ENCODE data around the gene RNF5.
"Not testable (repeated sequence)": the region's sequence is repeated elsewhere in the genome, so short reads cannot be mapped to it uniquely, and the experiment has no call there.

The RNF5 gene

DNA sequence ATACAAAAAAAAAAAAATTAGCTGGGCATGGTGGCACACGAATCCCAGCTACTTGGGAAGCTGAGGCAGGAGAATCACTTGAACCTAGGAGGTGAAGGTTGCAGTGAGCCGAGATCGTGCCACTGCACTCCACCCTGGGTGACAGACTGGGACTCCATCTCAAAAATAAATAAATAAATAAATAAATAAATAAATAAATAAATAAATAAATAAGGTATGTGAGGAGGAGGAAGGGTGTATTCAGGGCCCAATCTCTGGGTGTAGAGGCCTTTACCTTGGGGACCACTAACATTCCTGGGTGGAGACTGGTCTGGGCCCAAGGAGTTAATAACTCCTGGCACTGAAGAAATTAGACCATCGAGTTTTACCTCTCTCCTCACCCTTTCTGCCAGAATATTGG is 33.2 kb downstream of the RNF5 start:
- not testable (repeated sequence) for DNase-seq

DNA sequence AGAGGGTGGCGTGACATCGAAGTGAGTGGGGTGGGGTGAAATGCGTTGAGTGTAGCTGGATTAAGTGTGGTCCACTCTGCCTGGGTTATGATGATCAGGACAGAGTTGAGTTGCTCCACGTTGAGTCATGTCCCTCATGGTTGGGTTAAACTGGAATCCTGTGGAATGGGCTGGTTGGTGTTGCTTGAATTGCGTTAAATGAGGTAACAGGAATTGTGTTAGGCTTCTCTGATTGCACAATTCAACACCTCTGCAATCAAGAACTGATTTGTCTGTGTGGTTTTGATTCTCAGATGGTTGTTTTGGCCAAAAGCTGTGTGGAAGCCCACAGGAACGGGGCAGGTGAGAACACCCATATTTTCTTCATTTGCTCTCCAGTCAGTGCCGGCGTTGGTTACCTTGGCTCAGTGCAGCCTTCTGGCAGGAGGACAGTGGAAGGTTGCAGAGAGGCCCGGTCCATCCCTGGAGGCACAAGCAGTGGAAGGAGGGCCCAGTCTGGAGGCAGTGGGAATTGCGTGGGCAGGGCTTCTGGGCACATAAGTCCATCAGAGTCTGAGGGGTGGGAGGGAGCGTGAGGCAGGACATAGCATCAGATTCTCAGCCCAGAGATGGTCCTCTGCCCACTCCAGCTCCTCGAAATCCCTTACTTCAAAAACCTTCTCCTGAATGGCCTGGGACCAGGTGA is 34.0 kb downstream of the RNF5 start:
- no peak for DNase-seq

DNA sequence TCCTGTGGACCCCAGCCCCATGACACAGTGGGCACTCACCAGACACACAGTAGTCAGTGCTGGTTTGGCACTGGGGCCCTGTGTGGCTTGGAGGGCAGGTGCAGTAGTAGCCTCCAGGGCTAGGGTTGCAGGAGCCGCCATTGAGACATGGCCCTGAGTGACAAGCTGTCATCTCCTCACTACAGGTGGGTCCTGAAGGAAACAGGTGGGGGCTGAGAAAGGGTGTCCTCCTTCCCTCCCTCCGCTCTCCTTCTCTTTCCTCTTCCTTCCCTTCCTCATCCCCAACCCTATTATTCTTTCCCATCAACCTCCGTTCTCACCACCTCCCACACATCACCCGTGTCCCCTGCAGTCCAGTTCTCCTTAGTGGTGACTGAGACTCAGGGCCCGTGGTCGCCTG is 35.4 kb downstream of the RNF5 start:
- no peak for DNase-seq

DNA sequence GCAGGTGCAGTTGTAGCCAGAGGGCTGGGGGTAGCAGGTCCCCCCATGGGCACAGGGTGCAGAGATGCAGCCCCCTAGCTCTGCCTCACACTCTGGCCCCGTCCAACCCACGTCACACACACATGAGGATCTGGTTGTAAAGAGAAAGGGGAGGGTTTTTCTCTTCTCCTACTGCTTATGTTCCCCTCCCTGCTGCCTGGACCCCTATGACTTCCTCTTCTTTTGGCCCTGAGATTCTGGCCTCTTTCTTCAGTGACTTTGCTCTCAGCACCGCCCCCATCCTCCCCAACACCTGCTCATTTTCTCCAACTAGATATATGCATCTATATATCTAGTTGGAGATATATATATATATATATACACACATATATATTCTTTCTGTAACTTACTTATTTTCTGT is 35.9 kb downstream of the RNF5 start:
- no peak for DNase-seq

DNA sequence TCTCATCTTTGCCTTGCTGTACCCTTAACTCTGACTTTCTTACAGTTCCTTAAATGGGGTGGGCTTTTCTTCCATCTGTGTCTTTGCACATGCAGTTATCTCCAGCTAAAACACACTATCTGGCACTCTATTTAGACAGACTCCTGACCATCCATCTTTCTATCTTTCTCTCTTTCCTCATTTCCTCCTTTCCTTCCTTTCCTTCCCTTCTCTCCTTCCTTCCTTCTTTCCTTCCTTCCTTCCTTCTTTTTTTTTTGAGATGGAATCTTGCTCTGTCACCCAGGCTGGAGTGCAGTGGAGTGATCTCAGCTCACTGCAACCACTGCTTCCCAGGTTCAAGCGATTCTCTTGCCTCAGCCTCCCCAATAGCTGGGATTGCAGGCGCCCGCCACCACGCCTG is 37.4 kb downstream of the RNF5 start:
- no peak for DNase-seq

DNA sequence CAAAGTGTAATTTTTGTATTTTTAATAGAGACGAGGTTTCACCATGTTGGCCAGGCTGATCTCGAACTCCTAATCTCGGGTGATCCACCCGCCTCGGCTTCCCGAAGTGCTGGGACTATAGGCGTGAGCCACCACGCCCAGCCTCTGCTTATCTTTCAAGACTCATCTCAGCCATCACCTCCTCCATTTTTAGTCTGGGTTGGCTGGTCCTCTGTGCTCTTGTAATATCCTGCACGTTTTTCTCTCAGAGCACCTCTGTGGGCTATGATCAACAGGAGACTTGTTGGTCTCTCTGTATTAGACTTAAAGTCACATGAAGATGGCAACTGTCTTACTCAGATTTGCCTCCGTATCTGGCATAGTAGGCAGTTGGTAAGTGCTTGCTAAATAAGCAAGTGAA is 38.1 kb downstream of the RNF5 start:
- no peak for DNase-seq

DNA sequence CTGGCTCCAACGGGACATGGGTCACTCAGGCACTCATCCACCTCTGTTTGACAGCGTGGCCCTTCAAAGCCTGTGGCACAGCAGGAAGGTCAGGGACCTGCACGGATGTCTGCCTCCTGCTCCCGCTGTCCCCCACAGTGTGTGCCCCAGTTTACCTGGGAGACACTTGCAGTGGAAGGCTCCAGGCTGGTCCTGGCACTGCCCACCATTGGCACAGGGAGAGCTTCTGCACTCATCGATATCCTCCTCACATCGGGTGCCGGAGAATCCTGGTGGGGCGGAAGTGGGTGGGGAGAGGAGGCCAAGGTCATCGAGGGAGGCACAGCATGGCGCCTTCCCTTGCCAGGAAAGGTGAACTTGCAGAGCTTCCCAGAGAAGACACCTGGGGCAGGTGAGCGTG is 38.8 kb downstream of the RNF5 start:
- no peak for DNase-seq

DNA sequence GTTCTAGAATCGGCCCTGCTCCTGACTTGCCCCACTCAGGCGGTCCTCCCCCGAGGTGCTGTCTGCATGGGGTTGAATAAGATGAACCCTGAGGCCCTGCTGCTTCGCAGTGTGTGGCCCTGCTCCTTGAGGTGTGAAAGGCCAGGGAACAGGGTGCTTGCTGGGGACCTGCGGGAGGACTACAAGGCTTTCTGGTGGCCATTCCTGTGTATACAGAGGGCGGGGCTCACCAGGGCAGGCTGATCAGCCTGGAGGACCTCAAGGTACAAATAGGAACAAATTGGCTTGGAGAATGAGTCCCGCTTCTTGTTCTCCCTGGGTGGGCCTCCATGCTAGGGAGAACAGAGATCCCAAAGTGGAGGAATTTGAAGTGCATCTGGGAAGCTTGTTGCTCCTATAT is 40.0 kb downstream of the RNF5 start:
- no peak for DNase-seq

DNA sequence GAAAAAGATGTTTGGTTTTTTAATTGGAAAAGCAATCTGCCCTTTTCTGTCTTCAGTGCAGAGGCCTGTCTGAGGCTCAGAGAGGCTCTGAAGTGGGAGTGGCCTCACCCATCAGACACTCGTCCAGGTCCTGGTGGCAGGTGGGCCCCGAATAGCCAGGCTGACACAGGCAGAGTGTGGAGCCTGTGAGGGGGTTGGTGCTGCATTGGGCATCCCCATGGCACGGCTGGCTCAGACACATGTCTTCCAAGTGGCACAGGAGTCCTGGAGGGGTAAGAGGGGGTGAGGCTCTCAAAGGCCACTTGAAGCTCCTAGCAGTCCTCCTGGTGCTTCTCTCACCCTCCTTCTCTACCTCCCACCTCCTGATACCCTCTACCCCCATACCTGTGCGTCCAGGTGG is 41.8 kb downstream of the RNF5 start:
- no peak for DNase-seq

DNA sequence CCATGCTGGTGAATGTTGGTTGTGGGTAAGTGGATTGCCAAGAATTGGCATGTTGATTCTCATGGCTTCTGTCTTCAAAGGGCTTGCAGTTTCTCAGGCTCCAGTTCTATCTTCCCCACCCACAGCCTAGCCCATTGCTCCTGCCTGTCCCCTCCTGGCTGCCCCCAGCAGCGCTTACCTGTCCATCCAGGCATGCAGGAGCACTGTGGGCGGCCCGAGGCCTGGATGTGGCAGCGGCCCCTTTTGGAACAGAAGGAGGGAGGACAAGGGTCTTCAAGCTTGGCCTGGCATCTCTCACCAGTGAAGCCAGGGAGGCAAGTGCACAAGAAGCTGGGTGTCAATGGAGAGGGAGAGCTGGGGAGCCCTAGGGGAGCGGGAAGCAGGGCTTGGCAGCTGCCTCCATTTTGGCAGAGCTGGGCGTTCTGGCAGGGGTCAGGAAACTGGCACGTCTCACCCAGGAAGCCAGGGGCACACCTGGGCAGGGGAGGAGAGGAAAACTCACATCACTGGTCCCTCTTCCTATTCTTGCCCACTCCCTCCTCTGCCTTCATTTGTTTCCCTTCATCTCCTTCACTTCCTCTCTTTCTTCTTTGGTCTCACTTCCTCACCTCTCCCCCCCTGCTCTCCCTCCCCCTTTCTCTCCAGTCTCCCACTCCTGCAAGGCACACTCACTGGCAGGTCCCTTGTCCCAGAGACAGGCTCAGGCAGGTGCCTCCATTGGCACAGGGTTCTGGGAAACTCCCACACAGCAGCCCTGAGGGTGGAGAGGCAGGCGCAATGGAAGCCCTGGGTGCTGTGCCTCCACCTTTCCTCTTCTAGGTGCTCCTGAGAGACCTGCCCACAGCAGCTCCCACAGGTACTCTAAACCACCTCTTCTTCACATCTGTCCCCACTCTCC is 44.4 kb downstream of the RNF5 start:
- DNase-seq: no peak

DNA sequence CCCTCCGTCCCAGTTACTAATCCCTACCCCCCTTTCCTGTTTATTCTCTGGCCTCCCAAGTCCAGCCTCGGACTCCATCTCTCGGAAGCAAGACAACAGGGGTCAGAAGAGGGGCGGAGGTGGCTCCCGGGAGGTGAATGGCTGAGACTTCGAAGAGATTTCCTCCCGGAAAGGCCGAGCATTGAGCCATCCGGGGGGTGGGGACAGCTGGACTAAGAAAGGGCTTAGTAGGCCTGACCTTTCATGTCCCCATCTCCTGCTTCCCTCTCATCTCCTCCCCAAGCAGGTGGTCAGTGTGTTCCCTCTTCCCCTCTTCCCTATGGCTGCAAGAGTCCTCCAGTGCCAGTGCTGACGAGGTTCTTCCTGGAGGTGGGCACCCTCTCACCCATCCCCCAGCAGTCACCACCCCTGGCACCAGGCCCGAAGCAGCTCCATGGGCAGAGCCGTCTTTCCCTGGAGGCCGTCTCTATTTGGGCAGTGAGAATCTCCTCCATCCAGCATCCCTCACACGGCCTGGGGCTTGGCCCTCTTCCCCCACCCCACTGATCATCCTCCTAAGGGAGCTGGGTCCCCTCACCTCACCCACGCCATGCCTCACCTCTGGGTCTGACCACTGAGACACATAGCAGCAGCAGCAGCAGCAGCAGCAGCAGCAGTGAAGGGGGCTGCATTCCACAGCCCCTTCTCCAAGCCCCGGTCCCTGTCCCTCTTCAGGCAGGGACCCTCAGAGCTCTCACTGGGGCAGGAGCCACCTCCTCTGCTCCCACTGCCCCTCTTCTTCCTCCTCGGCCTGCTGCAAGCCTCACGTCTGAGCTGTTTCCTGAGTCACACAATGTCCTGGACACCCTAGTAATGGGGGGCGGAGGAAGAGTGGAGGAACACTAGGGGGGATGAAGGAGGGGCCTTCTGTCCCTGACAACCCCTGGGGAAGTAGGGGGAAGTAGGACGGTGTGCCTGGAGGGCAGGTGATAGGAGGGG is 45.3 kb downstream of the RNF5 start, which contains the start of gene NOTCH4:
TSS of gene NOTCH4 (minus strand) at position 810 of the 978 bp plus-strand sequence. CDS start at position 671, 139 bp downstream.
- DNase-seq: no peak

DNA sequence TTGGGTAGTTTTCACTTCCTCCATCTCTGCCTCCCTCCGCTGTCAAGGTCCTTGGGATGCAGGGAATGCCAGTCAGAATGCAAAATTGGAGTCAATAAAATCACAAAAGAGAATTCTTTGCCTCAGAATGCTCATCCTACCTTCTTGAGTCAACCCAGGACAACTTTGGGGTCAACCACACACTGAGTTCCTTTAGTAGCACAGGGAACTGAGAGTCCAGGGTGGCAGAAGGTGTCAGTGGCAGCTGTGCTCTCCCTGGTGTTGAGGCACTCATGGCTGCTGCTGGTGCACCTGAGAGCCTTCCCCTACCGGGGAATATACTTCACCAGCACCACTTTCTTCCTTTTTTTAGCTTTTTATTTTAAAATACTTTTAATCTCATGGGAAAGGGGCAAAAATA is 46.5 kb downstream of the RNF5 start:
- no peak for DNase-seq

DNA sequence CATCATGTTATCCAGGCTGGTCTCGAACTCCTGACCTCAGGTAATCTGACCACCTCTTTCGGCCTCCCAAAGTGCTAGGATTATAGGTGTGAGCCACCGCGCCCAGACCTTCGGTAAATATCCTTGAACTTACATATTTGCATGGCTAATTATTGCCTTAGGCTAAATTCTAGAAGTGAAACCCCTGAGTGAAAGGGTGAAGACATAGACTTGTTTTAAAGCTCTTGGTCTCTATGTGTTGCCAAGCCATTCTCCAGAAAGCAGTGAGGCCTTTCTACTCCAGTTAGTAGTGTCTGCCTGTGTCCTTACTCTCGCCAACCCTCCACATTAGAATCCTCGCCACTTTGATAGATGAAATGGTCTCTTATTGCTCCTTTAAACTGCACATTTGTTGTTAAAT is 48.2 kb downstream of the RNF5 start:
- DNase-seq: no peak
